T1000 (cell line): ENCODE data around the gene NHSL2.
"Not testable (repeated sequence)": the region's sequence is repeated elsewhere in the genome, so short reads cannot be mapped to it uniquely, and the experiment has no call there.

Experiments used
- DNase-seq: peaks from one replicate; lab custom pipeline; 2025; ENCODE audit warnings: mixed read lengths; lab: John Stamatoyannopoulos, UW

The NHSL2 gene

DNA sequence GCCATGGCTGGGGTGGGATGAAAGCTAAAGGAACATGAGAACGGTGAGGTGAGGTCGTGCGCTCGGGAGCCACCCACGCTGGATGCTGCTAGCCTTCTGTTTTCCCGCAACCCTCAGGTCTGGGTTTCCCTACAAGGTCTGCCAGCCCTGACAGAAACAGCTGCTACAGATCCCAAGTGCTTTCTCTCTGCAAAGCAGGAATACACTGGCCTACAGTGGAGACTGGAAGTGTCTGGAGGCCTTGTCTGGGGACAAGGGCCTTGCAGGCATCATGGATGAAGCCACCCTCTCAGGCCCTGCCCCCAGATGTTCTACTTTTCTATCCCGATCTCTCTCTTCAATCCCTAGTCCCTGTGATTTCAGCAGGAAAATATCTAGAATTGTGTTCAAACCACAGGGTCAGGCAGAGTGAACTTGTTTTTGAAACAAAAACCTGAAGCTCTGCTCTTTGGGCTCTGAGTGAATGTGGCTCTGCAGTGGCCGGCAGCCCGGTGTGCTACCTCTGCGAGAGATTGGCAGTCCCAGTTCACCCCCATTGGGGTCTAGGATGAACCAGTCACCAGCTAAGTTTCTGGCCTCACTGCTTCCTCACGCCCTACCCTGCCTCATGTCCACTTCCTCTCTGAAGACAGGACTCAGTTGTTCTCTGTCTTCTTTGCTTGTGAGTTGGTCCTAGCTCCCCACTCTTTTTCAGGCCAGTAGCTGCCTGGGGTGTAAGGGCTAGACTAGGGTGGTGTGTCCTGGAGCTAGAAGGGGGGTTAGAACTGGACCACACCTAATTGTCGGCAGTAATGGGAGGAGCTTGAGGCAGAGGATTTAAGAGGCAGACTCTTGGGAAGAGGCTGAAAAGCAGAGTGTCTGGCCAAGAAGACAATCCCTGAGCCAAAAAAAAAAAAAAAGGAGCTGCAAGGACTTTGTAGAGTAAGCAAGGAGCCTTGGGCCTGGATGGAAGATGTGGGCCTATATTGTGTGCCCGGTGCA is 131.5 kb downstream of the NHSL2 start:
- DNase-seq: no peak

DNA sequence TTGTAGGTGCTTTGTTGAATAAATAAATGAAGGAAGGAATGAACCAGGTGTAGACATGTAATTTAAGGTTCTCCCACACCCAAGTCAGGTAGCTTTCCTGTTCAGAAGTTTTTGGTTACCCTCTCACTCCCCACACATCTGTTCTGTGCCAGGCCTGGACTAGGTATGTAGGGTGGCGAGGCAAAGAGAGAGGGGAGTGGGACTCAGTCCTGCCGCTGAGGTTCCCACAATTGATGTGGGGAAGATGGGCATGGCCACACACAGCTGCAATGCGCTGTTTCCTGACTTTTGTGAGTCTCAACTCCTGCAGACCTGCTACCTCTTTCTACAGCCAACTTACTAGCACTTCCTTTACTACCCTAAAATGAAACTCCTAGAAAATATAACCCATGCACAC is 132.2 kb downstream of the NHSL2 start:
- no peak for DNase-seq

- no peak for DNase-seq
Measured at GRCh38 chrX:72043636-72044035, 133.0 kb downstream of the NHSL2 start.

GRCh38 chrX:72045141-72045540 is 134.5 kb downstream of the NHSL2 start:
- no peak for DNase-seq

DNA sequence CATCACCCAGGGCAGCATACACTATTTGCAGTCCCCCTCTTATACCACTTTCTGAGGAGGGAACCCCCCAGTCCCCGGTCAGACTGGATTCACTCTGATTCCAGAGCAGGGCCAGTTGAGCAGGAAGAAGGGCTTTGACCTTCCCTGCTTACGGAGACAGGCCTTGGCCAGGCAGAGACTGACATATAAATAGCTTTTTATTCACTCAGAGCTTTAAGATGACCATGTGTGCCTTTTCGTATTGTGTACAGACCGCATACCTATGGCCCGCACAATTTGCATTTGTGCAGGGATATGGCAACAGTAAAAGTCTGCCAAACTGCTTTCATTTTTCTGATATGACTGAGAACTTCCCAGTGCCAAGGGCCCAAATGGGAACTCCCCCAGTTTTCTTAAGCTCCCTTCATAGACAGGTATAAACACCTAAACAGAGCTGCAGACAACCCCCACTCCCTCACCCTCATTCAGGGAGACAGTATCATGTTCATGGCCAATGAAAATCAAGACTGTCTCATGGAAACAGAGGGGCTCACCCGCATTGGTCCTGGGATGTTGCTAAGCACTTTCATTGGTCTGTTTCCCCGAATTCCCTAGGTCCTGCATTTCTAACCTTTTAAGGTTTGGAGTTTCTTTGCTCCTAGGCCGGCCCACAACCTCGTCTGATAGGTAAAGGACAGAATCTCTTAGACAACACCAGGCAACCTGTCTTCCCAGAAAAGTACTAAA is 135.1 kb downstream of the NHSL2 start:
- no peak for DNase-seq

- DNase-seq: no peak
Measured at GRCh38 chrX:72046447-72046846, 135.8 kb downstream of the NHSL2 start.

DNA sequence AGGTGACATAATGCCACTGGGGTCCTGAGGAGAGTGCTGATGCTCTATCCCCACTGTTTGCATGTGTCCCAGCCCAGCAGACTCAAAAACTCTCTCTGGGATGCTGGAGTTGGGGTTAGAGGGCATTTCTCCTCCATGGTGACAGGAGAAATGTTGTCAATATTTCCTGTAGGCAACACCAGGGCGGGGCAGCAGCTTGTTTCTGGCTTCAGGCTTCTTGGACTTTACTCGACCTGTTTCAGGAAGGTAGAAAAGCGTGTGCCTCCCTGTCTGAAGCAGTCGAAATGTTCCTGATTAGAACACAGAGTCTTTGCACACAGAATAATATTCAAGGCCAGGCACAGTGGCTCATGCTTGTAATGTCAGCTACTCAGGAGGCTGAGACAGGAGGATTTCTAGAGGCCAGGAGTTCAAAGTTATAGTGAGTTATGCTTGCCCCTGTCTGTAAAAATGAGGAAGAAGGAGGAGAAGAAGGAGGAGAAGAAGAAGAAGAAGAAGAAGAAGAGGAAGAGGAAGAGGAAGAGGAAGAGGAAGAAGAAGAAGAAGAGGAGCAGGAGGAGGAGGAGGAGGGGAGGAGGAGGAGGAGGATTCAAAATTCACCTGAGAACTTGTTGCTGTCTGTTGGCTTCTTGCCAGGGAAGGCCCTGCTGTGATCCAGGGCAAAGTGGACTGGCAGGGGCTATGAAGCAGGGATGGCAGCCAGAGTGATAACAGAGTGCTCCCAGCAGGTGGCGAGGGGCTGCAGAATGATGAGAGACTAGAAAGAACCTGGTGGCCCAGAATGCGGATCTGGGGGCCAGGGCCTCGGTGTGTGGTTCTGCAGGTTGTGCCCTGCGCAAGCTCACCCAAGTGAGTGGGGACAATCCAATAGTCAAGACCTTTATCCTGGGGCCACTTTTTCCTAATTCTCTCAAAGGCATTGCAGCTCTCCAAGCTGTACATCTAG is 138.1 kb downstream of the NHSL2 start:
- no peak for DNase-seq

DNA sequence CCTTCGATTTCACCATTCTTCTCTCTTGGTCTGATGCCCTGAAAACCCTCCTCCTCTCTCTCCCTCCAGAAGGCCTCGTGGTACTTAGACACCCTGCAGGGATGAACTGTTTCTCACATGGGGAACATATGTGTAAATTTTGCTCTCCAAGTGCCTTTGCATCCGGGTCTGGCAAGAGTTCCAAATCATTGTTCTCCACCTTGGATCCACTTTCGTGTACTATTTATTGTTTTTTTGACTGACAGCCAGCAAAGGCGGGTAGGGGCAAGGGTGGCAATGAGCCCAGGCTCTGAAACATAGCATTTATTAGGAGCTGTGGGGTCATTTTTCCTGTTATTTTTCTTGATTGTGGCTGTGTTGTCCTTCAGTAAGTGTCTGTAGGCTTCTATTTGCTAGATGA is 139.4 kb downstream of the NHSL2 start:
- DNase-seq: no peak

DNA sequence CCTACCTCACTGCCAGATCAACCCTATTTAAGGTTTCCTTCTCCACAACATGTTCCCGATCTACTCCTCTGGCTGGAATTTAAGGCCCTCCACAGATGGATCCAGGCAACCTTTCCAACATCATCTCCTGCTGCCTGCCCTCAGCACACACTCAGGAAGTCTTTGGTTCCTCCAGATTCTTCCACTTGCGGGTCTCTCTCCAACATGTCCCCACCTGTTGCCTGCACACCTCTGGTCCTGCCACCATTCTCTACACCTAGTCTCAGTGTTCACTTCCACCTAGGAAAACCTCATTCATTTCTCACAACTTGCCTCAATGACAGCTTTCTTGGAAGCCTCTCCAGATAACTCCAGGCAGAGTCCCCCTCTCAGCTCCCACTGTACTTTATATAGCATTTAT is 140.9 kb downstream of the NHSL2 start:
- no peak for DNase-seq

DNA sequence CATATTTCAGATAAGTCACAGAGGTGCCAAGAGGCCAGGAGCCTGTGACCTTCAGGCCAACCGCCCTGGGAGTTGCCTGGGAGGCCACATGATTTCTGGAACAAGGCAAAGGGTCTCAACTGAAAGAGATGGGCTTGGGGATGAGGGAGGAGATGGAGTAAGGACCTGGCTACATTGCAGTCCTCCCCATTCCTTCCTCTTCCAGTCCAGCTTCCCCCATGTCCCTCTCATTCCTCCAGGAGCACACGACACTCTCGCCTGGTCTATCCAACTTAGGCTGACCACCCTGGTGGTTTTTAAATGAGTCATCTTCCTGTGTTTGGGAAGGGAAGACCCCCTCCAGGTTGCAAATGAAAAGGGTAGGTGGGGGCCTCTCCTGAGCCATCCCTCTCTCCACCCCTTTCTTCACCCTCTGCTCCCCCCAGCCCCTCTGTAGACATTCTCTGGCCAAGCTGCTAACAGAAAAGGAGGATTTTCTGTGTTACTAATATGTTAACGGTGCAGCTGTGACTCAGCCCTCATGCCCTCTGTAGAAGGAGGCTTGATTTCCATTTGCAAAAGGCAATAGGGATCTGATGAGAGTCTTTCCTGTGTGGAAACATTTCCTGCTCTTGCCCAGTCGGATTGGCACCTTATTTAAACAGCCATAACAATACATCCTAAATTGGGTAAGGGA is 141.9 kb downstream of the NHSL2 start:
- DNase-seq: no peak

DNA sequence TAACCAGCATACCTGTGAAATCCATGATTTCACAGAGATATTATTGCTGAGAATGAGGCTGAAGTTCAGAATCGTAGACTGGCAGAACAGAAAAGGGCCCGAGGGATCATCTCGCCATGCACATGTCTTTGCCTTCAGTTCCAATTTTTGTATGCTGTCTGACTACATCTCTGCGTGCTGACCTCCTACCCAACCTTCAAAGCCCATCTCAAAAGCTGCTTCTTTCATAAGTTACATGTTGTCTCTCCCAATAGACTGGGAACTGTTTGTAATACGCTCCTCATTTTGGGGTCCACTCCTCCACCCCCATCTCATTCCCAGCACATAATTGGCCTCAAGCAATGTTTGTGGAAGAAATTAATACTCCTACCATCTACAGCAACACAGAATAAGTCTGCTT is 142.9 kb downstream of the NHSL2 start:
- no peak for DNase-seq

- DNase-seq: no peak
Measured at GRCh38 chrX:72054779-72055489, 144.3 kb downstream of the NHSL2 start.

GRCh38 chrX:72057331-72057730 is 146.7 kb downstream of the NHSL2 start:
- DNase-seq: no peak

DNA sequence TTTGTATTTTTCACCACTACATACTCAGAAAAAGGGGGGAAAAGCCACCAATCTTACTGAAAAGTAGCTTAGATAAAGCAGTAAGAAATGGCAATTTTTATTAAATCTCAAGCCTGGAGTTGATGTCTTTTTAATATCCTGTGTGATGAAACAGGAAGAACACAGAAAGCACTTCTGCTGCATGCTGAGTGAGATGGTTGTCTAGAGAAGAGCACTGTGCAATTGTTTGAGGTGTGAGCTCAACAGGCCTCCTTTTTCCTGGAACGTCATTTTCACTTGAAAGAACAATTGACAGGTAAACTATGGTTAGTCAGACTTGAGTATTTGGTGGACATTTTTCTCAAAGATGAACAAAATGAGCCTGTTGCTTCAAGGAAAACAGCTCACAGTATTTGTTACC is 147.2 kb downstream of the NHSL2 start:
- DNase-seq: no peak

GRCh38 chrX:72058346-72058745 is 147.7 kb downstream of the NHSL2 start:
- DNase-seq: not testable (repeated sequence)

DNA sequence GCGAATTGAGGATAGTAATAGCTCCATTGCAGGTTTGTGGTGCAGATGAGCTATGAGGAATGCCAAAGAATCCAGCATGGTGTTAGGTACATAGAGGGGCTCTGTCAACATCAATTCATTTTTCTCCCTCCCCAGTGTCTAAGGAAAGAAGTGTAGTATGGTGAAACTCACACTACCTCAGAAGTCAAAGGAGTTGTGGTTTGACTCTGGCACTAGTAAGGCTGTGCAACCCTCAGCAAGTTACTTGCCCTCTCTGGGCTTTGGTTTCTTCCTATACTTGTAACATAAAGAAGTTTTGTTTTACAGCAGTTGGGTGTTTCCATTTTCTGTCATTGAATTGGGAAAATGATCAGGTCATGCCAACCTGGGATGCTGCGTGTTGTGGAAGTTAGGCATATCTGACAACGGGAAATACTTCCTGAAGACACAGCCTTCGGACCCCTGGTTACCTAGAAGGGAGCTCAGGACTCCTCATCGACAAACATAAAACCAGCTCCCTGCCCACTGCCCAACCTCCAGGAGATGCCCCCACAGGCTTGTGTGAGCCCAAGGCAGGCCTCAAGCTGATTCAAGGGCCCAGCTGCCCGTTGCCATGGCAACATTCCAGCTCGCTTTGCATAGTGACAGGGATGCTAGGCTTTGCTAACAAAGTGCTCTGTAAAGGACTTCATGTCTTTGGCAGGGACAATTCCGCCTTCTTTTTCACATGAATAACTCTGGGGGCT is 149.7 kb downstream of the NHSL2 start:
- no peak for DNase-seq

GRCh38 chrX:72060921-72061490 is 150.4 kb downstream of the NHSL2 start:
- no peak for DNase-seq

GRCh38 chrX:72062916-72063315 is 152.3 kb downstream of the NHSL2 start:
- no peak for DNase-seq

GRCh38 chrX:72069350-72070160 is 158.9 kb downstream of the NHSL2 start:
- no peak for DNase-seq
